Activated CD8-positive, alpha-beta memory T cell treated with anti-CD3 and anti-CD28 coated beads for 4 hours (primary cell): Measurements from ENCODE around the gene RASD2.
"Not testable (repeated sequence)": the region's sequence is repeated elsewhere in the genome, so short reads cannot be mapped to it uniquely, and the experiment has no call there.

Experiments used
- DNase-seq, 2 donors: peaks; one replicate each; pipeline ENCODE4 v3.0.0-alpha.2; 2020; ENCODE audit warnings: low read depth in 2 of 2

Gene RASD2

GRCh38 chr22:35540595-35541253 lies at the start of gene RASD2:
TSS of gene RASD2 (plus strand) at chr22:35540831. CDS start at chr22:35546810, 5,979 bp downstream.
- DNase-seq: peak in 1 of 2 donors; percentile 9

DNA sequence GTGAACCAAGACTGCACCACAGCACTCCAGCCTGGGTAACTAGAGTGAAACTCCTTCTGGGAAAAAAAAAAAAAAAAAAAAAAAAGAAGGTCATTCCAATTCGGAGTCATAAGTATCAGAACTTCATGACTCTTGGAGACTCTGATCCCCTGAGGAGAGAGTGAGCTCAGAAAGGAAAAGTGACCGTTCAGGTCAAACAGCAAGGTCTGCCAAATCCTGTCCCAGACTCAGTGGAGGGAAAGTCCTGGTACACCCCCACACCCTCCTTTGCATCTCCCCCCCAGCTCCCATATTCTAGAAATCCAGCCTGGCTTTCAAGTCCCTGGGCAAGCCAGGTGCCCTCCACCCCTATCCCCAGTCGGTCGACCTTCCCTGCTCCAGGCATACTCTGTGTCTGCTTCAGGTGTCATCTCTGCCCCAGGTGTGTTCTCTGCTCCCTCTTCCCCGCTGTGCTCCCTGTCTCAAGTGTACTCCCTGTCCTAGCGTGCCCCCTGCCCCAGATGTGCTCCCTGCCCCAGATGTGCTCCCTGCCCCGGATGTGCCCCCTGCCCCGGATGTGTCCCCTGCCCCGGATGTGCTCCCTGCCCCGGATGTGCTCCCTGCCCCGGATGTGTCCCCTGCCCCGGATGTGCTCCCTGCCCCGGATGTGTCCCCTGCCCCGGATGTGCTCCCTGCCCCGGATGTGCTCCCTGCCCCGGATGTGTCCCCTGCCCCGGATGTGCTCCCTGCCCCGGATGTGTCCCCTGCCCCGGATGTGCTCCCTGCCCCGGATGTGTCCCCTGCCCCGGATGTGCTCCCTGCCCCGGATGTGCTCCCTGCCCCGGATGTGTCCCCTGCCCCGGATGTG lies 49.3 kb upstream of the RASD2 start:
- DNase-seq: not testable (repeated sequence)

DNA sequence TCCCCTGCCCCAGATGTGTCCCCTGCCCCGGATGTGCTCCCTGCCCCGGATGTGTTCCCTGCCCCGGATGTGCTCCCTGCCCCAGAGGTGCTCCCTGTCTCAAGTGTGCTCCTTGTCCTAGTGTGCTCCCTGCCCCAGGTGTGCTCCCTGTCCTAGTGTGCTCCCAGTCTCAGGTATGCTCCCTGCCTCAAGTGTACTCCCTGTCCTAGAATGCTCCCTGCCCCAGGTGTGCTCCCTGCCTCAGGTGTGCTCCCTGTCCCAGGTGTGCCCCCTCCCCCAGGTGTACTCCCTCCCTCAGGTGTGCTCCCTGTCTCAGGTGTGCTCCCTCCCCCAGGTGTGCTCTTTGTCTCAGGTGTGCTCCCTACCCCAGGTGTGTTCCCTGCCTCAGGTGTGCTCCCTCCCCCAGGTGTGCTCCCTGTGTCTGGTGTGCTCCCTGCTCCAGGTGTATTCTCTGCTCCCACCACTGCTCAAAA lies 48.7 kb upstream of the RASD2 start:
- no peak for DNase-seq

DNA sequence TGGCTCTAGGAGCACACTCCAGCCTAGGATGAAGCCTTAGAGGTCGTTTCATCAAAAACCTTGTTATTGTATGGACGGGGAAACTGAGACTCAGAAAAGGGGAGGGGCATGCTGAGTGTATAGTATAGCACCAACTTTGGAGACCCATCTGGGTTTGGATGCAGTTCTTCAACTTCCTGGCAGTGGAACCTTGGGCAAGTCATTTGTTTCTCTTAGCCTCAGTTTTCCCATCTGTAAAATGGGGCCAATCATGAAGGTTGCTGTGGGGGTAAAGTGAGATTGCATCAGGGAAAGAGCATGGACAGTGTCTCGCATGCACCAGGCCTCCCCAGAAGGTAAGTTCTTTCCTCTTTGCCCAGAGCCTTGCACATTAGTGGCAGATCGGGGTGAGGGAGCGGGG lies 47.6 kb upstream of the RASD2 start:
- no peak for DNase-seq

GRCh38 chr22:35495711-35496110 lies 44.9 kb upstream of the RASD2 start:
- not testable (repeated sequence) for DNase-seq

GRCh38 chr22:35496768-35497312 lies 43.8 kb upstream of the RASD2 start:
- no peak for DNase-seq

GRCh38 chr22:35498026-35498800 lies 42.4 kb upstream of the RASD2 start:
- DNase-seq: no peak

GRCh38 chr22:35502836-35503235 lies 37.8 kb upstream of the RASD2 start:
- no peak for DNase-seq

GRCh38 chr22:35505399-35506258 lies 35.0 kb upstream of the RASD2 start:
- no peak for DNase-seq

GRCh38 chr22:35506259-35506570 lies 34.4 kb upstream of the RASD2 start:
- no peak for DNase-seq

DNA sequence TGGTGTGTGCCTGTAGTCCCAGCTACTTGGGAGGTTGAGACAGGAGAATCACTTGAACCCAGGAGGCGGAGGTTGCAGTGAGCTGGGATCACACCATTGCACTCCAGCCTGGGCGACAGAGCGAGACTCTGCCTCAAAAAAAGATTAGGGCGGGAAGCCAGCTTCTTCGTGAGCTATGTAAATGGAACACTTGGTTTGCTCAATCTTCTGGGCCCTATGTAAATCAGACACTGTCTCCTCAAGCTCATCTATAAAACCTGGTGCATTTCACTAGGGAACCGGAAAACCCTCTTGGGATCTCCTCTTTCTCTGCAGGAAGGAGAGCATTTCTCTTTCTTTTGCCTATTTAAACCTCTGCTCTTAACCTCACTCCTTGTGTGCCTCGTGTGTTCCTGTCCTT lies 32.8 kb upstream of the RASD2 start:
- DNase-seq: not testable (repeated sequence)

GRCh38 chr22:35509451-35509850 lies 31.2 kb upstream of the RASD2 start:
- no peak for DNase-seq

GRCh38 chr22:35509960-35510359 lies 30.7 kb upstream of the RASD2 start:
- no peak for DNase-seq

- no peak for DNase-seq
These were observed 30.1 kb upstream of the RASD2 start for GRCh38 chr22:35510481-35510934.

DNA sequence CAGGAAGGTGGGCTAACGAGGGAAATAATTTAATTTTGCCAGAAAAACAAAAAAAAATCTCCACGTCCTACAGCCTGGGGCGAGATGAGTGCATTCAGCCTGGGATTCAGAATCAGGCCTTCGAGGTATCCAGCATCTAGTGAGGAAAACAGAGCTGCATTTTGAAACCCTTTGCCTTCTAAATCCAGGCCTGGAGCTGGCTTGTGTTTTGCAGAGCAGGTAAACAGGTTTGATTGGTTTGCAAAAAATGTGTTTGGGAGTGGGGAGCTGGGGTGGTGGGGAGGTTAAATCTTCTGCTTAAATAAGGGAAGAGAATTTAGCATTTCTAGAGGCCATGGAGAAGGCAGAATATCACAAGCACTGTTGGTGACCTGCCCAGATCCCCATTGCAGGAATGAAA lies 29.7 kb upstream of the RASD2 start:
- DNase-seq: no peak

DNA sequence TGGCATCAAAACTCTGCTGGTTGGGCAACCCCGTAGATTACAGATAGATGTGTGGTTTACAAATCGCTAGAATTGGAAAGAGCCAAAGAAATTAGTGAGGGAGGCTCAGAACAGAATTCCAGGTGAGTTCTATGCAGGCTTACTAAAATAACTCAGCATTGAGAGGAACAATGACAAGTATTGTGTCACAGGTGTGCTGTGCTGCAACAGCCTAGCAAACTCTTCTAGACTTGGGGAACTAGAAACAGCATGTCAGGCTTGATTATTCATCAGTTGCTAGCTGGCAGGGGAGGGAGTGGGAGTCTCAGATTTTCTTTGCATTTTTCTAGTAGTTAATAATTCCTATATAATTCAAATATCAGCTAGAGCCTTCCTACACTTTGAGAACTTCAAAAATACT lies 26.3 kb upstream of the RASD2 start:
- no peak for DNase-seq

GRCh38 chr22:35515952-35516351 lies 24.7 kb upstream of the RASD2 start:
- not testable (repeated sequence) for DNase-seq

- DNase-seq: no peak
These were observed 23.9 kb upstream of the RASD2 start for GRCh38 chr22:35516723-35517122.

GRCh38 chr22:35517207-35517606 lies 23.4 kb upstream of the RASD2 start:
- DNase-seq: no peak

- DNase-seq: no peak
These were observed 22.7 kb upstream of the RASD2 start for GRCh38 chr22:35517769-35518530.
